Subcutaneous preadipocyte (primary cell): ENCODE results near the gene ABCC4. TPM values are rescaled to one million over a fixed set of nuclear protein-coding genes. Genes with fewer than 3 reads are reported as not detected.

Experiments used
- small RNA-seq: library from RNA; depleted of rRNA; stranded (forward); fragments of <200 nt; gene quantifications from one replicate; pipeline ENCODE3, GENCODE V24; 2012
- total RNA-seq: library from RNA; depleted of rRNA; stranded (reverse); fragments of >200 nt; gene quantifications from 2 replicates; pipeline ENCODE4 v1.2.3, GENCODE V29; 2012

The ABCC4 gene, protein sequence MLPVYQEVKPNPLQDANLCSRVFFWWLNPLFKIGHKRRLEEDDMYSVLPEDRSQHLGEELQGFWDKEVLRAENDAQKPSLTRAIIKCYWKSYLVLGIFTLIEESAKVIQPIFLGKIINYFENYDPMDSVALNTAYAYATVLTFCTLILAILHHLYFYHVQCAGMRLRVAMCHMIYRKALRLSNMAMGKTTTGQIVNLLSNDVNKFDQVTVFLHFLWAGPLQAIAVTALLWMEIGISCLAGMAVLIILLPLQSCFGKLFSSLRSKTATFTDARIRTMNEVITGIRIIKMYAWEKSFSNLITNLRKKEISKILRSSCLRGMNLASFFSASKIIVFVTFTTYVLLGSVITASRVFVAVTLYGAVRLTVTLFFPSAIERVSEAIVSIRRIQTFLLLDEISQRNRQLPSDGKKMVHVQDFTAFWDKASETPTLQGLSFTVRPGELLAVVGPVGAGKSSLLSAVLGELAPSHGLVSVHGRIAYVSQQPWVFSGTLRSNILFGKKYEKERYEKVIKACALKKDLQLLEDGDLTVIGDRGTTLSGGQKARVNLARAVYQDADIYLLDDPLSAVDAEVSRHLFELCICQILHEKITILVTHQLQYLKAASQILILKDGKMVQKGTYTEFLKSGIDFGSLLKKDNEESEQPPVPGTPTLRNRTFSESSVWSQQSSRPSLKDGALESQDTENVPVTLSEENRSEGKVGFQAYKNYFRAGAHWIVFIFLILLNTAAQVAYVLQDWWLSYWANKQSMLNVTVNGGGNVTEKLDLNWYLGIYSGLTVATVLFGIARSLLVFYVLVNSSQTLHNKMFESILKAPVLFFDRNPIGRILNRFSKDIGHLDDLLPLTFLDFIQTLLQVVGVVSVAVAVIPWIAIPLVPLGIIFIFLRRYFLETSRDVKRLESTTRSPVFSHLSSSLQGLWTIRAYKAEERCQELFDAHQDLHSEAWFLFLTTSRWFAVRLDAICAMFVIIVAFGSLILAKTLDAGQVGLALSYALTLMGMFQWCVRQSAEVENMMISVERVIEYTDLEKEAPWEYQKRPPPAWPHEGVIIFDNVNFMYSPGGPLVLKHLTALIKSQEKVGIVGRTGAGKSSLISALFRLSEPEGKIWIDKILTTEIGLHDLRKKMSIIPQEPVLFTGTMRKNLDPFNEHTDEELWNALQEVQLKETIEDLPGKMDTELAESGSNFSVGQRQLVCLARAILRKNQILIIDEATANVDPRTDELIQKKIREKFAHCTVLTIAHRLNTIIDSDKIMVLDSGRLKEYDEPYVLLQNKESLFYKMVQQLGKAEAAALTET (N-terminal part only)
- total RNA-seq, result 16.9 and 27.4 TPM in 2 replicates

DNA sequence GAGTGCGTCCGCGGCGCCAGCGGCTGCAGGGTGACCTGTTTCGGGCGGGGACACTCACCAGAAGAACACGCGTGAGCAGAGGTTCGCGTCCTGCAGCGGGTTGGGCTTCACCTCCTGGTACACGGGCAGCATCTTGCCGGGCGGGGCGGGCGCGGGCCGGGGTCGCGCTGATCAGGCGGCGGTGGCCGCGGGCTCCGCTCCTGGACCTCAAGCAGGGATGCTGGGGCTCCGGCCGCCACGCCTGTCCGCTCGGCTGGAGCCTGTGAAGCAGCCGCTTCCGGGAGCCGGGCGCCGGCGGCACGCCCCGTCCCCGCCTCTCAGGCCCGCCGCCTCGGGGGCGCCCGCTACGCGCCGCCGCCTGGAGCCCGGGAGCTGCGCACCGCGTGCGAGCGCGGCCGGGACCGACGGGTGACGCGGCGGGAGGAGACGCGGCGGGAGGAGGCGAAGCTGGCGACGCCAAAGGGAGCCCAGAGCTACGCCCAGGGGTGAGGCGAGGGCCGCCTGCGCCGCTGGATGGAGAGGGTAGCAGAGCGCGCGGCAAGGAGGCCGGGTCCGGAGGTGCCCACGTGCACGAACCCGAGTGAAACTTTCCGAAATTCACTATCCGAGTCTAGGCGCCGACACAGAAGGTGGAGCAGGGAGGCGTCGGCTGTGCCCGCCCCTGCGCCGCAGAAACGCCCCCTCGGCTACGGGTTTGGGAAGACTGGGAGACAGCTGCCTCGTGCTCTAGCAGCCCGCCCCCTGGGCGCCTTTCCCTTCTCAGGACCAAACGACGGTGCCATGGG is at the start of gene ABCC4:
TSS of gene ABCC4 (minus strand) at position 269 of the 785 bp plus-strand sequence. CDS start at position 132, 137 bp downstream.

Small RNA genes within 50 kb of the gene (small RNA-seq; reads per million reads assigned to genes)
- gene RNU6-62P (not detected), gene RNY3P8 (not detected), gene RNY4P27 (0.36 reads per million, percentile 15 among the genes with 10 or more reads in this experiment)
